Fibroblast of the aortic adventitia (primary cell): ENCODE data around the gene PI4KA. TPM values are rescaled to one million over a fixed set of nuclear protein-coding genes. Genes with fewer than 3 reads are reported as not detected.

Experiments
- DNase-seq: peaks from one replicate; pipeline ENCODE4 v3.0.0-alpha.2; 2010; ENCODE audit warnings: low read depth
- H3K4me3 ChIP-seq: 2 replicates; pipeline ENCODE4 v1.5.1; 2011; ENCODE audit warnings: low read depth, mild to moderate bottlenecking, control low read depth, low read length, moderate library complexity
- total RNA-seq: library from RNA; depleted of rRNA; stranded (reverse); fragments of >200 nt; gene quantifications from 2 replicates; pipeline ENCODE4 v1.2.3, GENCODE V29; 2012; ENCODE audit warnings: low replicate concordance
- TF ChIP-seq, protein P1 (sequence below): IDR thresholded peaks from 2 replicates; pipeline ENCODE4 v1.5.1; 2011; ENCODE audit warnings: mild to moderate bottlenecking, low read length, control low read depth, inconsistent platforms; ENCODE audit not compliant: insufficient read depth

The PI4KA gene
- total RNA-seq, 1 donor = 49.9 TPM

GRCh38 chr22:20787223-20787622 is 71.4 kb downstream of the PI4KA start:
- H3K4me3 ChIP-seq = no peak overlapping the region
- no peak for DNase-seq
- TF ChIP-seq, protein P1, sequence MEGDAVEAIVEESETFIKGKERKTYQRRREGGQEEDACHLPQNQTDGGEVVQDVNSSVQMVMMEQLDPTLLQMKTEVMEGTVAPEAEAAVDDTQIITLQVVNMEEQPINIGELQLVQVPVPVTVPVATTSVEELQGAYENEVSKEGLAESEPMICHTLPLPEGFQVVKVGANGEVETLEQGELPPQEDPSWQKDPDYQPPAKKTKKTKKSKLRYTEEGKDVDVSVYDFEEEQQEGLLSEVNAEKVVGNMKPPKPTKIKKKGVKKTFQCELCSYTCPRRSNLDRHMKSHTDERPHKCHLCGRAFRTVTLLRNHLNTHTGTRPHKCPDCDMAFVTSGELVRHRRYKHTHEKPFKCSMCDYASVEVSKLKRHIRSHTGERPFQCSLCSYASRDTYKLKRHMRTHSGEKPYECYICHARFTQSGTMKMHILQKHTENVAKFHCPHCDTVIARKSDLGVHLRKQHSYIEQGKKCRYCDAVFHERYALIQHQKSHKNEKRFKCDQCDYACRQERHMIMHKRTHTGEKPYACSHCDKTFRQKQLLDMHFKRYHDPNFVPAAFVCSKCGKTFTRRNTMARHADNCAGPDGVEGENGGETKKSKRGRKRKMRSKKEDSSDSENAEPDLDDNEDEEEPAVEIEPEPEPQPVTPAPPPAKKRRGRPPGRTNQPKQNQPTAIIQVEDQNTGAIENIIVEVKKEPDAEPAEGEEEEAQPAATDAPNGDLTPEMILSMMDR = no peak

DNA sequence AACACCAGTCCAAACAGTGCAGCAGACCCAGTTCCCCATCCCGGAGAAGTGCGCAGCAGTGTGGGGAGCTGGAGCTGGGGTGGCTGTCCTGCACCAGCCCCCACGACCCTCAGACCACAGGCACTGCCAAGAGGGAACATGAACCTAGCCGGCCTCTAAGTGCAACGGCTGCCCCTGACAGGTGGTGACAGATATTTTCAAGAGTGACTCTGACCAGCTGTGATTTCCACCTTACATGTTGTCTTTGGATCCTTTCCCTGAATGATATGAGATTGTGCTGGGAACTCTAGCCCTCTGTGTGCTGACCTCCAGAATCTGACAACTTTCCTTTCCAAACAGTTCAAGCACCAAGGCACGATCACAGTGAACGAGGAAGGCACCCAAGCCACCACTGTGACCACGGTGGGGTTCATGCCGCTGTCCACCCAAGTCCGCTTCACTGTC is 72.1 kb downstream of the PI4KA start:
- TF ChIP-seq, protein P1 = no peak
- DNase-seq = no peak
- H3K4me3 ChIP-seq = no peak overlapping the region

DNA sequence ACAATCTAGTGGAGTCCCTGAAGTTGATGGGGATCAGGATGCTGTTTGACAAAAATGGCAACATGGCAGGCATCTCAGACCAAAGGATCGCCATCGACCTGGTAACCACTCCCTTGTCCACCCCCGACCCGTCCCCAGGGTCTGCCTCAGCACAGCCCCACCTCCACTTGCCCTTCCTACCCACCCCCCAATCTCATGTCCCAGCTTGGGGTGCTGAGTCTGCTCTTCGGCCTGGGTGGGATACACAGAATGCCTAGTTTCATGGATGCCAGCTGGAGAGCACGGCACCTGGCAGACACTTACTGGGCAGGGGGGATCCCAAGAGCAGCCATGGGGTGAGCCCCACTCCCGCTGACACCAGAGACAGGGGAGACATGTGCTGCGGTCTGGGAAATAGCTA is 72.6 kb downstream of the PI4KA start:
- TF ChIP-seq, protein P1 = no peak

DNA sequence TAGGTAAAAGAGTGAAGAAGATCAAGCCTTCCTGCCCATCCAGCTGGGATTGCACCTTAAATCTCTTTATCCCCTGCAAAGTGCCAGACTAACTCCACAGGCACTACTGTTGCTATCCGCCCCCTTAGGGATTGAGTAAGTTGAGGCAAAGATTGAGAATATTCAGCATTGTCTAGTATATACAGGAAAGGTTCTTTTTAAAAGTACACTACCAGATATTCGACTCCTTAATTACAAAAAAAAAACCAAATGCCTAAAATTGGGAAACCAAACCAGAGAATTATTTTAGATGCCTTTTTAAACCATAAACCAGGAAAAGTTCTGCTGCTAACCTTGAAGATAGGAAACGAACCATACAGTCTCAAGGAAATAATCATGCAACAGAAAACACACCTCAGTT is 73.2 kb downstream of the PI4KA start:
- DNase-seq = no peak
- H3K4me3 ChIP-seq = no peak overlapping the region
- TF ChIP-seq, protein P1 = no peak

More for the DNA sequence above, 72.6 kb downstream of the PI4KA start:
- no peak for DNase-seq
- no peak overlapping the region for H3K4me3 ChIP-seq

GRCh38 chr22:20783844-20784723 is 74.5 kb downstream of the PI4KA start:
- TF ChIP-seq, protein P1 = peak; percentile 81
- no peak overlapping the region for H3K4me3 ChIP-seq
- peak; percentile 73 for DNase-seq

GRCh38 chr22:20783300-20783673 is 75.3 kb downstream of the PI4KA start:
- DNase-seq = no peak
- TF ChIP-seq, protein P1 = no peak

More at GRCh38 chr22:20783300-20783673, 75.3 kb downstream of the PI4KA start:
- H3K4me3 ChIP-seq = no peak overlapping the region
